ENCODE data around the gene TMEM187.

Gene TMEM187

DNA sequence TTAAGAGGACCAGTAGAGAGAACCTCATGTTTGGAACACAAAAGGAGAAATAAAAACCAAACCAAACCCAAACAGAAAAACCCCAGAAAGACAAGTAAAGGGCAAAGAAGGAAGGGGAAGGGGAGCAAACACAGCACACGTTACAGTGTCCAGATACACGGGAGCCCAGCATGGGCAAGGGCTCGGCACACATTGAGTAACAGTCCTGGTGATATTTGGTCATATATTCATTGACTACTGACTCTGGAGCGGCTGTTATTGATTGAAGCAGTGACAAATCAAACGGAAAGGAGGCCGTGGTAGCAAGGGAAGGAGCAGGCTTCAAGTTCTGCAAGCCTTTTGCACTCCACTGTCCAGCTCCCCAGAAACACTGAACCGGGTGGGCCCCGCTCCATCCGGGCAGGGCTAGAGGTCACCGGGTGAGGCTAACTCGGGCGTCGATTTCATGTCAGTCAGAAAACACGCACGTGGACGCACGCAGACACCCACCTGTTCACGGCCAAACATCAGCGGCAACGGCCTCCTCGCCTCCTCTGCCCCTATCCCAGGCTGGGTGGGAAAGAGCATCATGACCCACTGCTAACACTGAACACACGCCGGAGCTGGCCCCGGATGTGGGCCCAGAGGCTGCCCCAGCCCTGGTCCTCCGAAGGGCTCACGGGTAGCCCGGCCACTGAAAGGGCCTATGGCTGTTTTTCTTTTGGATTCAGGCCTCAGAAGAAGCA lies 50.9 kb downstream of the TMEM187 start:
- DNase-seq = no peak

DNA sequence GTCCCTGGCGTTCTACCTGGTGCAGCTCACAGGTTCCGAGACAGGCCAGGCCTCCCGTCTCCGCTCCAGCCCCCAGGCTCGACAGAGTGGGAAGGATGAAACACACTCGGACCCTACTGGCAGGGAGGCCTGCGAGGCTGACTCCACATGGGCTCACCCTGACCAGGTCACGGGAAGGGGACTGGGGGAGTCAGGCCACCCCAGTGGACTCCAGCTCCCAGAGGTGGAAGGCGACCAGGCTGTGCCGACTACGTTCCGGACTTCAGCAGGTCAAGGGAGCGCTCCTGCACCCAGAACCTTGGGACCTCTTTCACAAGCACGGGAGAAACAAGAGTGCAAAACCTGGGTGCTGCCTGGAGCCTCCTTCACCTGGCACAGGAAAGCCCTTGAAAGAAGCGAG lies 51.7 kb downstream of the TMEM187 start:
- DNase-seq = no peak

DNA sequence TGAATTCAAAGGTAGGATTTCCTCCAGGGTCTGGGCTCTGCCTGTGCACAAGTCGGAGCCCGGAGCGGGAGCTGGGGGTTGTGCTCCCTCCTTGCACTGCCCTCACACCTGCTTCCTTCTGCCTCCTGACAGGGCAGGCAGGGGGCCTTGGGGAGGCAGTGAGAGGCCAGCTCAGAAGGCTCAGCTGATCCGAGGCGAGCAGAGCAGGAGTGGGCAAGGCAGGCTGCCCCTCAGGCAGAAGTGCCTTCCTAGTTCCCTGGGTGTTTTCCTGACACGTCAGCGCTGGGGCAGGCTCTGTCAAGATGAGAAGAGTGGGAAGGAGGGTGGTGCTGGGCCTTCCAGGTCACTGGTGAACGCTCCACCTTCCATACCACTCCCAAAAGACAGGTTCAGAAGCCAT lies 52.7 kb downstream of the TMEM187 start:
- DNase-seq = no peak

DNA sequence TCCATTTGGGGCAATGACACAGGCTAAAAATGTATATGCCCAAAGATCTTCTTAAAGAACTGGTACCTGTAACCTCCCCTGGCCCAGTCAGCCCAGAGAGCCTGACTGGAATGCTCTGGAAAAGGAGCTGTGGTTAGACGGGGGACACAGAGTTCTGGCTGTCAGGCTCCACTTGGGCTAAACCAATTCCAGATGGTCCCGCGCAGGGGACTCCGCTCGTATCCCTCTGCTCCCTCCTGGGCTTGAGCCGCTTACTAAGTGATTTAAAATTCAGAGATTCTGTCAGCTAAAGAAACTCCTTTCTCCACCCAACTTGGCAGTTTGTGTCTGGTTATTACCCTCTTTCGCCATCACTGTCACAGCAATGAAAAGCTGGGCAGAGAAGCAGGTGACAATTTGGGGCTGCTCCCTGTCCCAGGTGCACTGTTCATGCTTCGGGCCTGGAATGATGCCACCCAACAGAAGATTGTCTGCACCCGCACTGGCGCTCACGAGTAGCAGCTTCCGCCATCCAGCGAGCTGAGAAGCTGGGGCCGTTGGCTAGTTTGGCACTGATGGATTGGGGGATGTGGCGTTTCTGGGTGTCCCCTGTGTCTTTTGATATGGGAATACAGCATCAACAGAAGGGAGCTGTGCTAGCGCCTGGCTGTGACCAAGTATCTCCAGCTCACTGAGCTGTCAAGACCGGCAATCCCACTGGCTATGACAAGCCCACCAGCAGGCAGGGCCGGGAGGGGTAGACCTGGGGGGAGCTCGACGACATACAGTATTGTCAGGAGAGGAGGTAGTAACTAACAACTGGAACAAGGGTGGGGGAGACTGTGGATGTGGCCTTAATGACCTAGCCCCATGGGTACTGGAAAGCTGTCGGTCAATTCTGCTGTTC lies 53.8 kb downstream of the TMEM187 start:
- no peak for DNase-seq

DNA sequence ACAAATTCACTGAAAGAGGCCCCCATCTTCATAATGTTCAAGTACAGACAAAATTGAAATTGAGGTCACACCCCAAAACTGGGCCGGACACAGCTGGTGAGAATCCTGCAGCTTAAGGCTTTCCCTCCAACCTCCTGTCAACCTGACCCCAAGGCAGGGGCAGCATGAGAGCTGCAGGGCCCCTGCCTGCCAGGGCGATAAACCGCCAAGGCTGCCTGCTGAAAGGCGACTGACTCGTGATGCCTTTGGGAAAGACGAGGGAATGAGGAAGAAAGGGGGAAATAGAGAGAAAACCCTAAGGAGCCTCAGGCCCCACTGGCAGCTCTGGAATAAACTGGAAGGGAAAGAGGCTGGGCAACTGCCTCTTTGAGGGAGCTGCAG lies 54.5 kb downstream of the TMEM187 start:
- no peak for DNase-seq

DNA sequence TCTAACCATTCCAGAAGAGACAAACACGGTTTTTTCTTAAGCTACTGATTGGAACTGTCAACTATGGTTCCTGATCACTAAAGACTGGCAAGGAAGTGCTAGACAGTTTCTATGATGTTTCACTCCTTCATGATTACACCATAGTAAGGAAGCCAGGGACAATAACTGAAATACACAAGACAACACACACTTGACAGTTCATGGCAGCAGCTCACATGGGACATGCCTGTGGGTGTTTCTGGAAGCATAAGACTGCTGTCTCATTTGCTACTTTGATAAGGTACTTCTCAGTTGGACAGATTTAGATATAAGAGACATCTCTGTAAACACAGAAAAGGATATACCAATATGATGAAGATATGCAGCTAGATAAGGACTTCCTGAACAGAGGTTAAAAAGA lies 55.4 kb downstream of the TMEM187 start:
- no peak for DNase-seq

DNA sequence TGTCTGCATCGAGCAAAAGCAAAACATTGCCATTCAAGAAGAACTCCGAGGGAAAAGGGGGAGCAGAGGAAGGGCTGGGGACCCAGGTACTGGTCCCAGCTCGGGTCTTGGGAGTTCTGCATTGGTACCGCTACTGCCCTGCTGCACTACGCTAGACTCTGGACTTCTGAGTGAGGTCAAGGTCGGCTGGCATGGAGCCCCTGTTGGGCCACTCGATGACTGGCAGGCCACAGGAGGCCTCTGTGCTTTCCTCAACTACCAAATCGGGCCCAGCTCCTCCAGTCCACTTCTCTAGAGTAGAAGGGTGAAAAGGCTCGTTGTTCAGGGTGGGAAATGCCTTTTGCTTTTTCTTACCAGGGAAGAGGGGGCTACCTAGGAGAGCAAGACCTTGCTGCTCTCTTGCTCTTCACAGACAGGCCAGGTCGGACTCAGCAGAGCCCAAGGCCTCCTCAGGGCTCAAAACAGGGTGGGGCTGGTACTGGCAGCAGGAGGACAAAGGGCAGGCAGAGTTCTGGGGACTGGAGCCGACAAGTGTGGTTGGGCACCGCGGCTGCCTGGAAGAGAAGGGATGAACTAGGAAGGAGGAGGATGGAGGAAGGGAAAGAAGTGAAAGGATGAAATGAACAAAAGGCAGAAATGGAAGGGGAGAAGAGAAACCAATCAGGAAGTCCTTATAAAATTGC lies 56.1 kb downstream of the TMEM187 start:
- DNase-seq = no peak

DNA sequence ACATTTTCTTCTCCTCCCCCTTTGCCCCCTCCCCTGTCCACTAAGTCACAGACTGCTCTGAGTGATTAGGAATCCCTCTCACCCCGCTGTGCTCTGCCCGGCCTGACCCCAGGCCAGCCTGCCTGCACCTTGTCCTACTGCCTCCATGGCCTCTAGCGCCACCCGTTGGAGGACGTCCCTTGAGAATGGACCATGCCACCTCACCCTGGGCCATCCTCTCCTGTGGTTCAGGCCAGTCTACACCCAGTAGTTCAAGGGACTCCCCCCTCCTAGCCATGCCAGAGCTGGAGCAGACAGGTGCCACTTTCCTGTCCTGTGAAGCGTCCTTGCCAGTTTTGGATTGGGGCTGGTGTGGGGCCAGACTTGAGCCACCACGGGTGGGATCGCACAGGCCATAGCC lies 56.9 kb downstream of the TMEM187 start:
- no peak for DNase-seq

DNA sequence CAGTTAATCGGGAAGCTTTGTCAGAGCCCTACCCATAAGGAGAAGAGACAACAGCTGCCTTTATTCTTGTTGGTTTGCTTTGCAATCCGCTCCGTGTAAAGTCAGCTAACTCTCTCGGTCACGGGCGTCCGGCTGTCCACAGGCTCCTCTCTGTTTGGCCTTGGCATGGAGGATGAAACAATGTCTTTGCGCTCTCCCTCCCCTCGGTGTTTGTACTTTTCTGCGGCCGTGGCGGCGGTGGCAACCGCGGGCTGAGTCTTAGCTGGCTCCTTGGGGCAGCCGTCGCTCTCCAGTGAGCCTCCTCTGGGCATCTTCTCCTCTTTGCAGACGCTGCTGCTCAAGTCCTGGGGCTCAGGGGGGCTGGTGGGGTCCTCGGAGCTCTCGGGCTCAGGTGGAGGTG lies 57.7 kb downstream of the TMEM187 start:
- no peak for DNase-seq

DNA sequence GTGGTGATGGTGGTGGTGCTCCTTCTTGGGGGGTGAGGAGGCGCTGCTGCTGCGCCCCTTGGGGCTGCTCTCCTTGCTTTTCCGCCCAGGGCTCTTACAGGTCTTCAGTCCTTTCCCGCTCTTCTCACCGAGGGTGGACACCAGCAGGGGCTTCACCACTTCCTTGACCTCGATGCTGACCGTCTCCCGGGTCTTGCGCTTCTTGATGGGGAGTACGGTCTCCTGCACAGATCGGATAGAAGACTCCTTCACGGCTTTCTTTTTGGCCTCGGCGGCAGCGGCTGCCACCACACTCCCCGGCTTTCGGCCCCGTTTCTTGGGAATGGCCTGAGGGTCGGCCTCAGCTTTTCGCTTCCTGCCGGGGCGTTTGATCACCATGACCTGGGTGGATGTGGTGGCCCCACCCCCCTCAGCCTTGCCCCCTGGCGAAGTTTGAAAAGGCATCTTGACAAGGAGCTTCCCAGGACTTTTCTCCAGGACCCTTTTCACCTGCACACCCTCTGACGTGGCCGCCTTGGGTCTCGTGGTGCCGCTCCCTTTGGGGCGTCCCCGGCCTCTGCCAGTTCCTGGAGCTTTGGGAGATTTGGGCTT lies 58.3 kb downstream of the TMEM187 start:
- DNase-seq = no peak

DNA sequence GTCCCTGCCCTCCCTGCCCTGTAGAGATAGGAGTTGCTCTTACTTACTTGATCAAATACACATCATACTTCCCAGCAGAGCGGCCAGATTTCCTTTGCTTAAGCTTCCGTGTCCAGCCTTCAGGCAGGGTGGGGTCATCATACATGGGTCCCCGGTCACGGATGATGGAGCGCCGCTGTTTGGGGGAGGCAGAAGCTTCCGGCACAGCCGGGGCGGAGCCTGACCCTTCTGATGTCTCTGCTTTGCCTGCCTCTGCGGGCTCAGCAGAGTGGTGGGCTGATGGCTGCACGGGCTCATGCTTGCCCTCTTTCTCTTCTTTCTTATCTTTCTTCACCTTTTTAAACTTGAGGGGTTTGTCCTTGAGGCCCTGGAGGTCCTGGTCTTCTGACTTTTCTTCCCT lies 59.6 kb downstream of the TMEM187 start:
- no peak for DNase-seq

DNA sequence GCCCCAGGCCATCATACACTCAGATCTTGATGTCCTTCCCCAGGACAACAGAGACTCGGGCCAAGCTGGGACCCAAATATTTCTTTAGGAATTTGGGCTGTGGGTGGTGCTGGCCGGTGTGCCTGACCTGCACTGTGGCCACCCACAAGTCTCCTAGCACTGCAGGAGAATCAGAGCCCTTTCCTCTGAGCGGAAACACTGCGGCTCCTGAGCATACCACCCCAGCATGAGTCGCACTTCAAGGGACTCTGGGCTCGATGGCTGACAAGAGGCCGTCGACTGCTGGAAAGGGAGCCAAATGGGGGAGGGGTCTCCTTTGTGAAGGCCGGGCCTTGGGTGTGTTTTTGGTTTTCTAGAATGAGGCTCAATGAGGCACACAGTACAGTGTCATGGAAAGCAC lies 60.1 kb downstream of the TMEM187 start:
- DNase-seq = no peak
